ENCODE results near the gene GDF10. TPM values are rescaled to one million over a fixed set of nuclear protein-coding genes. Genes with fewer than 3 reads are reported as not detected.

Gene GDF10
- total and polyA plus RNA-seq, 10 of the 15 experiments (the other 5 are each of a cell fraction or from before 2014, with no cell fraction given) = not detected

Other genes starting within 250 kb of the GDF10 start
- gene GDF2, start 22.3 kb downstream of the GDF10 start, total RNA-seq (2014; rRNA removed) = not detected in 2 replicates
- not detected in 2 replicates for gene GDF2, start 22.3 kb downstream of the GDF10 start, total RNA-seq (2014; rRNA removed; fragmentation: Illumina TruSeq; extraction: Trizol)
- not detected in 2 replicates for gene GDF2, start 22.3 kb downstream of the GDF10 start, total RNA-seq (2021)
- not detected in 2 replicates for gene GDF2, start 22.3 kb downstream of the GDF10 start, polyA plus RNA-seq (2011; rRNA removed)
- not detected in 2 replicates for gene GDF2, start 22.3 kb downstream of the GDF10 start, polyA plus RNA-seq (2014; fragmentation: Illumina TruSeq; extraction: Trizol)
- gene GDF2, start 22.3 kb downstream of the GDF10 start, polyA plus RNA-seq (2014; fragmentation: Nextera tagmentation; extraction: Ambion mirVana) = not detected
- not detected in 2 replicates for gene GDF2, start 22.3 kb downstream of the GDF10 start, polyA plus RNA-seq (2014; rRNA removed)
- gene GDF2, start 22.3 kb downstream of the GDF10 start, polyA plus RNA-seq (2016; fragmentation: Nextera tagmentation; extraction: Ambion mirVana) = not detected
- not detected in 2 replicates for gene RBP3, start 48.2 kb downstream of the GDF10 start, total RNA-seq (2014; rRNA removed)
- not detected in 2 replicates for gene RBP3, start 48.2 kb downstream of the GDF10 start, total RNA-seq (2014; rRNA removed; fragmentation: Illumina TruSeq; extraction: Trizol)
- gene RBP3, start 48.2 kb downstream of the GDF10 start, total RNA-seq (2021) = not detected in 2 replicates
- not detected in 2 replicates for gene RBP3, start 48.2 kb downstream of the GDF10 start, polyA plus RNA-seq (2011; rRNA removed)
- gene RBP3, start 48.2 kb downstream of the GDF10 start, polyA plus RNA-seq (2014; fragmentation: Illumina TruSeq; extraction: Trizol) = not detected in 2 replicates
- gene RBP3, start 48.2 kb downstream of the GDF10 start, polyA plus RNA-seq (2014; fragmentation: Nextera tagmentation; extraction: Ambion mirVana) = not detected
- not detected in 2 replicates for gene RBP3, start 48.2 kb downstream of the GDF10 start, polyA plus RNA-seq (2014; rRNA removed)
- not detected for gene RBP3, start 48.2 kb downstream of the GDF10 start, polyA plus RNA-seq (2016; fragmentation: Nextera tagmentation; extraction: Ambion mirVana)
- not detected in 2 replicates for gene ZNF488, start 84.1 kb downstream of the GDF10 start, total RNA-seq (2014; rRNA removed)
- gene ZNF488, start 84.1 kb downstream of the GDF10 start, total RNA-seq (2014; rRNA removed; fragmentation: Illumina TruSeq; extraction: Trizol) = not detected in 2 replicates
- not detected in 2 replicates for gene ZNF488, start 84.1 kb downstream of the GDF10 start, total RNA-seq (2021)
- not detected in 2 replicates for gene ZNF488, start 84.1 kb downstream of the GDF10 start, polyA plus RNA-seq (2011; rRNA removed)
- not detected in 2 replicates for gene ZNF488, start 84.1 kb downstream of the GDF10 start, polyA plus RNA-seq (2014; fragmentation: Illumina TruSeq; extraction: Trizol)
- gene ZNF488, start 84.1 kb downstream of the GDF10 start, polyA plus RNA-seq (2014; fragmentation: Nextera tagmentation; extraction: Ambion mirVana) = not detected
- gene ZNF488, start 84.1 kb downstream of the GDF10 start, polyA plus RNA-seq (2014; rRNA removed) = not detected in 2 replicates
- gene ZNF488, start 84.1 kb downstream of the GDF10 start, polyA plus RNA-seq (2016; fragmentation: Nextera tagmentation; extraction: Ambion mirVana) = not detected
- gene ANXA8, start 183.9 kb downstream of the GDF10 start, total RNA-seq (2014; rRNA removed) = 0.16 and 0.45 TPM in 2 replicates
- 0.13 TPM in 1 of 2 replicates, not detected in the other for gene ANXA8, start 183.9 kb downstream of the GDF10 start, total RNA-seq (2014; rRNA removed; fragmentation: Illumina TruSeq; extraction: Trizol)
- 0.19 TPM in 1 of 2 replicates, not detected in the other for gene ANXA8, start 183.9 kb downstream of the GDF10 start, total RNA-seq (2021)
- not detected in 2 replicates for gene ANXA8, start 183.9 kb downstream of the GDF10 start, polyA plus RNA-seq (2011; rRNA removed)
- 0.19 TPM in 1 of 2 replicates, not detected in the other for gene ANXA8, start 183.9 kb downstream of the GDF10 start, polyA plus RNA-seq (2014; fragmentation: Illumina TruSeq; extraction: Trizol)
- under 1 TPM in 1 of 2 experiments, not detected in 1; 0.53 TPM for gene ANXA8, start 183.9 kb downstream of the GDF10 start, polyA plus RNA-seq (2014; fragmentation: Nextera tagmentation; extraction: Ambion mirVana)
- 0.41 and 0.43 TPM in 2 replicates for gene ANXA8, start 183.9 kb downstream of the GDF10 start, polyA plus RNA-seq (2014; rRNA removed)
- gene ANXA8, start 183.9 kb downstream of the GDF10 start, polyA plus RNA-seq (2016; fragmentation: Nextera tagmentation; extraction: Ambion mirVana) = under 1 TPM; 0.10 to 0.47 TPM
- not detected in 2 replicates for gene FAM25G, start 191.5 kb downstream of the GDF10 start, total RNA-seq (2014; rRNA removed)
- gene FAM25G, start 191.5 kb downstream of the GDF10 start, total RNA-seq (2014; rRNA removed; fragmentation: Illumina TruSeq; extraction: Trizol) = not detected in 2 replicates
- gene FAM25G, start 191.5 kb downstream of the GDF10 start, total RNA-seq (2021) = not detected in 2 replicates
- gene FAM25G, start 191.5 kb downstream of the GDF10 start, polyA plus RNA-seq (2011; rRNA removed) = not detected in 2 replicates
- not detected in 2 replicates for gene FAM25G, start 191.5 kb downstream of the GDF10 start, polyA plus RNA-seq (2014; fragmentation: Illumina TruSeq; extraction: Trizol)
- gene FAM25G, start 191.5 kb downstream of the GDF10 start, polyA plus RNA-seq (2014; fragmentation: Nextera tagmentation; extraction: Ambion mirVana) = not detected
- gene FAM25G, start 191.5 kb downstream of the GDF10 start, polyA plus RNA-seq (2014; rRNA removed) = not detected in 2 replicates
- not detected for gene FAM25G, start 191.5 kb downstream of the GDF10 start, polyA plus RNA-seq (2016; fragmentation: Nextera tagmentation; extraction: Ambion mirVana)
- gene AGAP9, start 223.4 kb downstream of the GDF10 start, total RNA-seq (2014; rRNA removed) = 3.6 and 3.7 TPM in 2 replicates
- 3.5 and 3.9 TPM in 2 replicates for gene AGAP9, start 223.4 kb downstream of the GDF10 start, total RNA-seq (2014; rRNA removed; fragmentation: Illumina TruSeq; extraction: Trizol)
- gene AGAP9, start 223.4 kb downstream of the GDF10 start, total RNA-seq (2021) = 4.0 and 4.4 TPM in 2 replicates
- gene AGAP9, start 223.4 kb downstream of the GDF10 start, polyA plus RNA-seq (2011; rRNA removed) = 6.7 and 7.3 TPM in 2 replicates
- 5.9 and 6.9 TPM in 2 replicates for gene AGAP9, start 223.4 kb downstream of the GDF10 start, polyA plus RNA-seq (2014; fragmentation: Illumina TruSeq; extraction: Trizol)
- gene AGAP9, start 223.4 kb downstream of the GDF10 start, polyA plus RNA-seq (2014; fragmentation: Nextera tagmentation; extraction: Ambion mirVana) = under 1 TPM; 0.32 to 0.47 TPM
- gene AGAP9, start 223.4 kb downstream of the GDF10 start, polyA plus RNA-seq (2014; rRNA removed) = 7.7 and 8.8 TPM in 2 replicates
- gene AGAP9, start 223.4 kb downstream of the GDF10 start, polyA plus RNA-seq (2016; fragmentation: Nextera tagmentation; extraction: Ambion mirVana) = 1 to 10 TPM; 1.4 to 1.8 TPM